Cerebellar nuclear complex (tissue), 1 donor: ENCODE data around the gene SHISA5.

ENCODE experiments used
- DNase-seq, 2 experiments: peaks; one replicate each; lab custom pipeline; 2025; lab: John Stamatoyannopoulos, UW

SHISA5 gene

GRCh38 chr3:48459773-48460516, 44.0 kb downstream of the SHISA5 start:
- DNase-seq: peak; percentile 51 to 58

GRCh38 chr3:48459331-48459730, 44.6 kb downstream of the SHISA5 start:
- DNase-seq: no peak

DNA sequence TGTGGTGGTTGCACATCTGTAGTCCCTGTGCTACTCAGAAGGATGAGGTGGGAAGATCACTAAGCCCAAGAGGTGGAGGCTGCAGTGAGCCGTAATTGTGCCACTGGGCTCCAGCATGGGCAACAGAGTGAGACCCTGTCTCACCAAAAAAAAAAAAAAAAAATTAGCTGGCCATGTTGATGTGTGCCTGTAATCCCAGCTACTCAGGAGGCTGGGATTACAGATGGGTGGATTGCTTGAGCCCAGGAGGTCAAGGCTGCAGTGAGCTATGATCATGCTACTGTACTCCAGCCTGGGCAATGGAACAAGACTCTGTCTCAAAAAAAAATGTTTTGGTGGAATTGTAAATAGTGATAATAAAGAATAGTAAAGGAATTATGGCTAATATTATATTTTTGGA, 47.5 kb downstream of the SHISA5 start:
- DNase-seq: no peak

- DNase-seq: no peak
Observed at GRCh38 chr3:48451270-48451669, 52.7 kb downstream of the SHISA5 start.

GRCh38 chr3:48446425-48447193, 57.4 kb downstream of the SHISA5 start, which contains the start of gene ATRIP:
ATRIP (plus strand) TSS chr3:48446737; CDS start chr3:48446846, 109 bp downstream.
- DNase-seq: peak; percentile 55 to 71

GRCh38 chr3:48446043-48446424, 57.9 kb downstream of the SHISA5 start:
- DNase-seq: no peak

DNA sequence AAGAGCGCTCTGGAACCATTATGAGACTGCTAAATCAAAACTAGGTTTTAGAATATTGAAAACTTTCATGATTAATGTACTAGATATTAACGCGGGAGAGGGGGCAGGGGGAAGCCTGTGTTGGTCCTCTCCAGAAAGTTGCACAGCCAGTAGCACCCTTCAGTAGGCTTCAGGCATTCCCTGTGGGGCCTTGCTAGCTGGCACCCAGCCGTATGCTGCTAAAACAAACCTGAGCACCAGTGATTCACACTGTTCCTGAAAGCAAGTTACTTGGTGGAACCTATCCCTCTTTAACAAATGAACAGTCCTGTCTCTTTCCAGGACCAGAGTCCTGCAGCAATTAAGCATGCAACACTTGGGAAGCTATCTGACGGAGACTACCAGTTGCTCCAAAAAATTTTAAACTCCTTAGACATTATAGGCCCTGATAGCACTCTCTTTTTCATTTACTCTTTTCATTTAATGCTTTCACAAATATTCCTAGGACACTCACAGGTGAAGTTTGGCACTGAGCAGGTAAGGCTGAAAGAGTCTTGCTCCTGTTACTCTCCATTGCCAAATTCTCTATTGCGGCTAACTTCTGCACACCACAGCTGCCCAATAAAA, 58.6 kb downstream of the SHISA5 start:
- DNase-seq: no peak

DNA sequence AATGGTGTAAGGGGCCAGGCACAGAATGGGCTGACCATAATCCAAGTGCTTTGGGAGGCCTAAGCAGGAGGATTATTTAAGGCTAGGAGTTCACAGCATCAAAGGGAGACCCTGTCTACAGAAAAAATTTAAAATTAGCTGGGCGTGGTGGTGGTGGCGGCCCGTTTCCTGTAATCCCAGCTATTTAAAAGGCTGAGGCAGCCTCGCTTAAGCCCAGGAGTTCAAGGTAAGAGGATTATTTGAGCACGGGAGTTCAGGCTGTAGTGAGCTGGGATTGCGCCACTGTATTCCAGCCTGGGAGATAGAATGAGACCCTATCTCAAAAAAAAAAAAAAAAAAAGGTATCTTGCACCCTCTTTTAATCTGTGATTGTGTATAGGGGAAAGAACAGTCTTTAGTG, 62.0 kb downstream of the SHISA5 start:
- DNase-seq: no peak

GRCh38 chr3:48440590-48440958, 63.4 kb downstream of the SHISA5 start:
- no peak for DNase-seq

DNA sequence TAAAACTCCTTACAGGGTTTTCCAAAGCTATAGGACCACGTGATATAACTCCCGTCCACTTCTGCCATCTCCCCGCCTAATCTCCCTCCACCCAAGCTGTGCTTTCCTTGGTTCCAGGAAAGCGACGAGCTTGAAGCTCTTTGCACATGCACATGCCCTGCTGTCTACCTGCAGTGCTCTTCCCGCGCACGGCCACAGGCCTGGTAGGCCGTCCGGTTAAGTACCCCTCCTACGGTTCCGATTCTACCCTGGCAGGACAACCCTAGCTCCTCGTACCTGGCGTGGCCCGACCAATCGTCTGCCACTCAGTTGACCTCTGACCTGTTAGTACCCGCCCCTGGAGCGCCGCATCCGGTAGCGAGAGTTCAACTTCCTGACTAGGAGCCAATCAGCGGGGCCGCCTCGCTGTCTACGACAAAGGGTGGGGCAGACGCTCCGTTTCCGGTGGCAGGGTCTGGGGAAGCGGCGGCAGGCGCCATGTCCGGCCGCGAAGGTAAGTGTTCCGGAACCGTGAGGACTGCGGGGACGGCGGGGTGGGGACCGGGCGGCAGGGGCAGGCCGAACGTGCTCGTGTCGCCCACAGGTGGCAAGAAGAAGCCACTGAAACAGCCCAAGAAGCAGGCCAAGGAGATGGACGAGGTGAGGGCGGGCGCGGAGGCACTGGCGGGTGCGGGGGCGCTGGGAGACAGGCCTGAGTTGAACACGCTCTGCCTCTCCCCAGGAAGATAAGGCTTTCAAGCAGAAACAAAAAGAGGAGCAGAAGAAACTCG, 64.0 kb downstream of the SHISA5 start, which contains the start of the genes CCDC51 and TMA7:
CCDC51 (minus strand) TSS at position 300 of the 770 bp plus-strand sequence. CDS start 4,991 bp downstream, outside the sequence.
TMA7 (plus strand) TSS at position 438 of the 770 bp plus-strand sequence; CDS start at position 478, 40 bp downstream.
- DNase-seq: peak; percentile 92 to 96

- DNase-seq: no peak
Observed at GRCh38 chr3:48437812-48438211, 66.2 kb downstream of the SHISA5 start.

DNA sequence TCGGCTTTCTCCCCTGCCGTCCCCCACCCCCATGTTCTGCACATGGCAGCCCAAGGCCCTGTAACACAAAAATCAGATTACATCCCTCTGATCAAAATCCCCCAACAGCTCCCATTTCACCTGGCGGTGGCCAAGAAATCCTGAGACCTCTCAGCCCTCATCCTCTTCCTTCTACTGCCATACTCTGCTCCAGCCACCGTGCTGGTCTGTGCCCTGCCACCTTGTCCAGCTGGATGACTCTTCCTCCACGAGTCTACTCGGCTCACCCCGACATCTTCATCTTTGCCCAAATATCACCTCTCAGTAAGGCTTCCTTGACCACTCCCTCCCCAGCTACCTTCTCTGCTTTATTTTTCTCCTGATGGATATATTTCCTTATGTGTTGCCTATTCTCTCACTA, 67.1 kb downstream of the SHISA5 start:
- no peak for DNase-seq

DNA sequence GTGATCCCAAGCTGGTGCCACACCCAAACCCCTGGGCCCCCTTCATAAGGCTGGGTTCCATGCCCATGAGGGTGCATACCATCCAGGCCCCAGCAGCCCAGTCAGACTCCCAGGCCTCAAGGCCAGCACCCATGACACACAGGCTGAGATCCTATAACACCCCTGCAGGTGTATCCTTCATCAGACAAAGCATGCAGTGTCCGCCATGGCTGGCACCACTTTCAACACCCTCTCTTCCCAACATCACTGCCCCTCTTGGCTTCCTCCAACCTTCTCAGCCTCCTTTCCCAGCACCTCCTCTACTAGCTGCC, 67.5 kb downstream of the SHISA5 start:
- DNase-seq: no peak

GRCh38 chr3:48435774-48436476, 68.0 kb downstream of the SHISA5 start:
- peak; percentile 33 to 75 for DNase-seq

DNA sequence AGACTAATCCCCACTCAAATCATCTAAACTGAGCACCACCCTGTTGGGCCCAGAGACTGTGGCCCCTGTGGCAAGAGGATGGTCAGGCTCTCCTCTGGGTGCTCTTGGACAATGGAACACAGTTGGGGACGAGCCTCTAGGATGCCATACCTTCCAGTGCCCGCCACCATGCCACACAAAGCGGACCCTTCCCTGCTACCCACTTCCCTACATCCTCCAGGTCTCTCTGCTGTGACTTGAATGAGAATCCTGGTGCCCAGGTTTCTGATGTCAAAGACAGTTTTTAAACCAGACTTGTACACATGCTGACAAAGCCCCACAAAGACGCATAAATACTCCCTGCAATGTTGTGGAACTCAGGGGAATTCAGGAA, 68.8 kb downstream of the SHISA5 start:
- no peak for DNase-seq

DNA sequence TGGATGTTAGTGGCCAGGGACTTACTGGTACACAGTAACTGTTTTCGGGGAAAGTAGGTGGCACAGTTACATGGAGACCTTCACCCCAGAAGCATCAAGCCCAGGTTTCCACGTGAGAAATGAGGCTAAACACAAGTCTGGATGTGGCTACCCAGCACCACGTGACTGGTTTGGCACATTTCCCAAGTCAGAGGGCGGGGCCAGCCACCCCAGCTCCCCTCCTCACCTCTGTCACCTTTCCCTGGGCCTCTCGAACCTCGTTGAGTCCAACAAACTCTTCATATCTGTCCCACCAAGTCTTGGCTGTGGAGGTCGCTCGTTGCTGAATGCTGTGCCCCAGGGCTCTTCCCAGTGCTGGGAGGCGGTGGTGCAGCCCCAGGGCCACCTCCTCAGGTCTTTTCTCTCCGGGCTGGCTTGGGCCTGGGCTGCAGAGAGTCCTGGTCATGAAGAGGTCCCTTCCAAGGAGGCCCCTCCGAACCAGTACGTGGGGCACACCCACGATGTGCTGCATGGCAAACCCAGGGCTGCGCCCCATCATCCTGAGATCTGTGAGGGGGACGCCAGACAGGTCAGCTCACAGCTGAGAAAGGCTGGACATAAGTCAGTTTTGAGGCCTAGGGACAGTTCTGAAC, 69.3 kb downstream of the SHISA5 start:
- no peak for DNase-seq

GRCh38 chr3:48433472-48434118, 70.4 kb downstream of the SHISA5 start:
- DNase-seq: no peak

- no peak for DNase-seq
Observed at GRCh38 chr3:48432411-48433371, 71.3 kb downstream of the SHISA5 start.
